Right cardiac atrium (tissue), 5 donors: ENCODE measurements around the gene CACYBP. TPM values are rescaled to one million over a fixed set of nuclear protein-coding genes. Genes with fewer than 3 reads are reported as not detected.

ENCODE experiments used
- ATAC-seq, 2 donors: fragments of 200-7000 bp; cut with Tn5 transposase; one replicate each; pipeline versions ENCODE4 v1.8.0 to v1.9.1; 2020; ENCODE audit warnings: moderate library complexity in 2 of 2, mild to moderate bottlenecking in 1 of 2
- DNase-seq, 3 donors: peaks; one replicate each; pipeline ENCODE4 v3.0.0-alpha.2; 2020
- H3K27ac ChIP-seq: one replicate; pipeline ENCODE4 v1.5.1; 2013; ENCODE audit warnings: mild to moderate bottlenecking, low read length, control low read depth, moderate library complexity
- H3K27me3 ChIP-seq: one replicate; pipeline ENCODE4 v1.6.1; 2013; ENCODE audit not compliant: control insufficient read depth, insufficient read depth
- H3K4me1 ChIP-seq: one replicate; pipeline ENCODE4 v1.6.1; 2013; ENCODE audit warnings: low read length; ENCODE audit not compliant: control insufficient read depth, insufficient read depth
- H3K4me3 ChIP-seq: one replicate; pipeline ENCODE4 v1.5.1; 2013; ENCODE audit warnings: low read length, control low read depth
- H3K9me3 ChIP-seq: one replicate; pipeline ENCODE4 v1.6.1; 2013; ENCODE audit warnings: low read length; ENCODE audit not compliant: control insufficient read depth
- WGBS: extraction: QIAGEN DNeasy Blood & Tissue Kit; methylation state at CpG from one replicate; pipeline ENCODE4 v1.1.7; 2013; 5-methylcytosine and 5-hydroxymethylcytosine counted together
- intact Hi-C, 4 donors: fragments of 100-400 bp; cut with DNase I; formaldehyde crosslinking; loops; one replicate each; pipeline versions ENCODE4 v1.11.0 to v1.14.0; 2022 to 2023
- polyA plus RNA-seq: library from polyadenylated mRNA; stranded (reverse); fragments of 200-250 nt; gene quantifications from one replicate; pipeline ENCODE4 v1.2.3, GENCODE V29; 2013
- total RNA-seq, 4 donors: library from RNA; stranded (reverse); fragmentation: NEBNext Ultra II Directional; extraction: Animal tissue kit (Norgen Biotek cat#: 25700); gene quantifications; one replicate each; pipeline ENCODE4 v1.2.1, GENCODE V29; 2021
- donor health status: healthy with polysubstance abuse.
- donor health status: DM: no; HTN: yes; CAD: no.
- donor health status: DM: no; HTN: no; CAD: no.
- donor health status: DM: no; HTN: yes; CAD: no; lungs with severe emphysema.
- donor health status: DM: yes; HTN: yes; CAD: no.

The CACYBP gene
- total and polyA plus RNA-seq, 5 donors, result 52.9 to 81.1 (median 72.9) TPM

- intact Hi-C loops, result no loop called here
- 56% methylated on average over 2 of the region's 2 CpGs for WGBS
- no peaks in the 10 kb centered on the region for H3K9me3 ChIP-seq
- H3K27me3 ChIP-seq, result no peaks in the 10 kb centered on the region
- H3K27ac ChIP-seq, result no peak overlapping the region
- ATAC-seq (no peak), DNase-seq (no peak)
- no peak overlapping the region for H3K4me3 ChIP-seq
- H3K4me1 ChIP-seq, result peaks cover 7% of the 10 kb centered on the region
Measured at GRCh38 chr1:174963529-174964125, 36.1 kb upstream of the CACYBP start.

DNA sequence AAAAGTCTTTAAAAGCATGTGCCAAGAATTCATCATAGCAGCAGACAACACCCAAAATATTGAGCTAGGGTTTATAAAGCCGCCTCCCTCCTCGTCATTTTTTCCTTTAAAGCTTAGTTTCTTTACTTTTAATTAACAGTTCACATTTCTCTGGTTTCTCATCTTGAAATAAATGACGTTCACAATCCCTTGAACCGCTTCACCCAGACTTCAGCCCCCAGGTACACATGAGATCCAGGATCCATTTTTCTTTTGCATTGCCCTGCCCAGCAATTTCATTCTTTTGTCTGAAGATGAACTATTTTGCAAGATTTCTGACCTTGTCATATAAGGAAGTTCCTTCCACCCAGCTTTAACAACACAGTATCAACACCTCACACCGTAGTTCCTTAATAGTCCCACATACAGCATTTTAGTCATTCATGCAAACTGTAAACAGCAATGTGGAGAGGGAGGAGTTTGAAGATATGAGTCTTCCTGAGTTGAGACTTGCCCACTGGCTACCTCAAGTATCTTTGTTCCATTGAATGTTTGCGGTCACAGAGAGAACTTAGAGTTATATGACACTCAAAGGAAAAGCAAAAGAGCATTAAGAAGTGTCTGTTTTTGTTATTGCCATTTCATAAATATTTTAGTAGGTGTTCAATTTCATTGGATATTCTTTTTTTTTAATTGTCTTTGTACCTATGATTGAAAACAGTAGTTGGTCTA lies 35.3 kb upstream of the CACYBP start:
- peak overlapping the region; percentile 70 for H3K27ac ChIP-seq
- WGBS, result 36% methylated on average over 6 of the region's 6 CpGs
- peaks cover 8% of the 10 kb centered on the region for H3K4me1 ChIP-seq
- H3K27me3 ChIP-seq, result no peaks in the 10 kb centered on the region
- intact Hi-C loops, result no loop called here
- DNase-seq (no peak), ATAC-seq (peak; percentile 76 to 77)
- H3K9me3 ChIP-seq, result no peaks in the 10 kb centered on the region
- H3K4me3 ChIP-seq, result no peak overlapping the region

DNA sequence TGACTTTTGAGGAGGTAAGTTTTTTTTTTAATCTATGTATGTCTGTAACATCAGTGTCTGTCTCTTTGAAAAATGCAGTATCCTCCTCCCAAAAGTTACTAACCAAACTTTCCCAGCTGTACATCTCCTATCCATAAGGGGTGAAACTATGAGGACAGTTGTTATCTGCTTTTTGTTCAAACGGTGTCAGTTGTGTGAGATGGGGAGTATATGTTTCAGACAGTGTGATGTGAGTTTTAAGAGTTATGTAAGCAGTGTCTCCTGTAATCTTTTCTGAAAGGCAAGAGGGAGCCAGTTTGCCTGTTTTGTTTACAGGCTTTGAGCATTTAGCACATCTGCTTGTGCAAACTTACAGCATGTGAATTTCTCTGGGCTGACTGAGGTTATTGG lies 34.8 kb upstream of the CACYBP start:
- peak overlapping the region; percentile 5 for H3K4me3 ChIP-seq
- H3K4me1 ChIP-seq, result peaks cover 8% of the 10 kb centered on the region
- ATAC-seq, result peak; percentile 28 to 38
- H3K9me3 ChIP-seq, result no peaks in the 10 kb centered on the region
- no peaks in the 10 kb centered on the region for H3K27me3 ChIP-seq
- H3K27ac ChIP-seq, result peak overlapping the region; percentile 77
- DNase-seq, result no peak
- intact Hi-C loops, result no loop called here
- WGBS, result 28% methylated on average over 1 of the region's 1 CpG

- ATAC-seq, result peak; percentile 45 to 56
- Histone ChIP-seq H3K4me1 (peaks cover 8% of the 10 kb centered on the region), H3K27me3 (no peaks in the 10 kb centered on the region)
Measured at GRCh38 chr1:174965362-174966007, 34.3 kb upstream of the CACYBP start.

GRCh38 chr1:174966008-174966572 lies 33.7 kb upstream of the CACYBP start:
- 40% methylated on average over 1 of the region's 1 CpG for WGBS
- H3K27me3 ChIP-seq, result no peaks in the 10 kb centered on the region
- peaks cover 8% of the 10 kb centered on the region for H3K4me1 ChIP-seq
- H3K9me3 ChIP-seq, result no peaks in the 10 kb centered on the region
- H3K4me3 ChIP-seq, result peak overlapping the region; percentile 5
- DNase-seq (no peak), ATAC-seq (no peak)
- no peak overlapping the region for H3K27ac ChIP-seq
- intact Hi-C loops, result no loop called here

More at GRCh38 chr1:174965362-174966007, 34.3 kb upstream of the CACYBP start:
- intact Hi-C loops, result no loop called here
- DNase-seq, result peak in 1 of 3 donors; percentile 39
- Histone ChIP-seq H3K27ac (peak overlapping the region; percentile 77), H3K4me3 (peak overlapping the region; percentile 5), H3K9me3 (no peaks in the 10 kb centered on the region)
- 28% methylated on average over 3 of the region's 3 CpGs for WGBS

DNA sequence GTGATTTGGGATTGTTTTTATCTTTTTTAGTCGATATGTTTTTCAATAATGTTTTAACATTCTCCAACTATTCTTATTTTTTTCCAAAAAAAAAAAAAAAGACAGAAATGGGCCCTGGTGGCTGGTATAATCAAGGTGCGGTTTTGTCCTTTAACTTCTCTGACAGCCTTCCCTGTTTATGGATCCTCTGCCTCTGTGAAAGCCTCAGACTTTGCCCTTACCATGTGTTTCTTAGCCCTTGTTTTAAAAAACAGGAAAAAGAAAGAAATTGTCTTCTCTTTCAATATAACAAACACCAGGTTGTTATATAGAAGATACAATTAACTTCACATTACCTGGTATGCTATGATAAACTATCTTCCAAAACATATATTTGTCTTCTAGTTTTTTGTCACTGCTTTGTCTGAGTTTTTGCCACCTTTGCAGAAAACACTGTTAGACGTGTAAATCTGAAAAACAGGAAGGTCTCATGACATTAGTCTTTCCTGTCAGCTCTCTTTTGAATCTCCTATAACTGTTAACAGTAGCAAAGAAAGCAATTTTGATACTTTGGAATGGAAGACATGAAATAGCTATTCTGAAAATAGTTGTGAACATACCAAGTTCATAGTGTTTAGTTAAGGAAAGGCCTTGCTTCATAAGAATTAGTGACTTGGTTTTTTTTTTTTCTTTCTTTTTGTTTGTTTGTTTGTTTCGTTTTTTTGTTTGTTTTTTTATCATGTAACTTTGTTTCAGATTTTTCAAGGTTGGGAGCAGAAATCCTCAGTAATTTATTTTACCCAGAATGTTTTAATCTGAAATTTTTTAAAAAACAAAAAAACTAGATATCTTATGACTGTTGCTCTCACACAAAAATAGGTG lies 31.7 kb upstream of the CACYBP start:
- H3K9me3 ChIP-seq, result no peaks in the 10 kb centered on the region
- ATAC-seq (no peak), DNase-seq (no peak)
- H3K27me3 ChIP-seq, result no peaks in the 10 kb centered on the region
- no peak overlapping the region for H3K27ac ChIP-seq
- no peak overlapping the region for H3K4me3 ChIP-seq
- intact Hi-C loops, result no loop called here
- peaks cover 8% of the 10 kb centered on the region for H3K4me1 ChIP-seq
- 69% methylated on average over 4 of the region's 4 CpGs for WGBS

GRCh38 chr1:174968750-174969244 lies 30.9 kb upstream of the CACYBP start:
- no peak for ATAC-seq

DNA sequence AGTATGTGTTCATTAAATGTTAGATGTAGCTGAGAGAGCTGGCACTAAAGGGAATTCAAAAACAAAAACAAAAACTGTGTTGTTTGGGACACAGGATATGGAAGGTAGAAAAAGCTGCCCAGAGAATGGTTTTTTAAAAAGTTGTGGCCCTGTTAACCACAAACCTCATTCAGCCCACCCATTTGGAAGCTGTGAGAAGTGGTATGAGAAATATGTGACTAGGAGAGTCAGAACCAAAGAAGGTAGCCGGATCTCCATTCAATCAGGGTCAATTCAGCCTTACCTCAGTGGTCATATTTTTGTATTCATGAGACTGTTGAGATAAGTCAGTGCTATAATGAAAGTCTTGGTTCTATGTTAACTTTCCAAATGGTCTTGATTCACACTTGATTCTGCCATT lies 29.8 kb upstream of the CACYBP start:
- Histone ChIP-seq H3K27ac (no peak overlapping the region), H3K27me3 (no peaks in the 10 kb centered on the region), H3K4me1 (peaks cover 8% of the 10 kb centered on the region), H3K4me3 (no peak overlapping the region), H3K9me3 (no peaks in the 10 kb centered on the region)
- no peak for DNase-seq
- intact Hi-C loops, result no loop called here
- no peak for ATAC-seq
- 96% methylated on average over 1 of the region's 1 CpG for WGBS

More at GRCh38 chr1:174968750-174969244, 30.9 kb upstream of the CACYBP start:
- Histone ChIP-seq H3K4me3 (no peak overlapping the region), H3K9me3 (no peaks in the 10 kb centered on the region), H3K27ac (no peak overlapping the region), H3K27me3 (no peaks in the 10 kb centered on the region), H3K4me1 (peaks cover 8% of the 10 kb centered on the region)
- WGBS, result 79% methylated on average over 5 of the region's 5 CpGs
- intact Hi-C loops, result no loop called here
- no peak for DNase-seq

DNA sequence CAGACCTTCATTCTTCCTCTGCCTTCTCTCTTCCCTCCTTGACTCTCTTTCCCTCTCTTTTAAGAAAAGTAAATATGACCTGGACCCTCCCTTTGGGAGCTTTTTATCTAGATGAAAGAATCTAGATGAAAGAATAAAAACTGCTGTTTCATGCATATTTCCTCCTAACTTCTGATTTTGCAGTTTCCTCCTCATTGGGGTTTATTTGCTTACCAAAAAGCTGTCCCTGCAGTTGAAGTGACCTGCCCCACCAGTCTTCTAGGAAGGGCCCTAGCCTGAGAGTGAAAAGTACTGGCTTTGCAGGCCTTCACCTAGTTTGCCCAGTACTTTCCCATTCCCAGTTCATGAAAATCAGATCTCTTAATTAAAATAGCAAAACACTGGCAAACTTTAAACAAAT lies 28.3 kb upstream of the CACYBP start:
- ATAC-seq (no peak), DNase-seq (no peak)
- Histone ChIP-seq H3K27me3 (no peaks in the 10 kb centered on the region), H3K9me3 (no peaks in the 10 kb centered on the region), H3K27ac (no peak overlapping the region), H3K4me3 (no peak overlapping the region), H3K4me1 (peaks cover 5% of the 10 kb centered on the region)
- intact Hi-C loops, result no loop called here

DNA sequence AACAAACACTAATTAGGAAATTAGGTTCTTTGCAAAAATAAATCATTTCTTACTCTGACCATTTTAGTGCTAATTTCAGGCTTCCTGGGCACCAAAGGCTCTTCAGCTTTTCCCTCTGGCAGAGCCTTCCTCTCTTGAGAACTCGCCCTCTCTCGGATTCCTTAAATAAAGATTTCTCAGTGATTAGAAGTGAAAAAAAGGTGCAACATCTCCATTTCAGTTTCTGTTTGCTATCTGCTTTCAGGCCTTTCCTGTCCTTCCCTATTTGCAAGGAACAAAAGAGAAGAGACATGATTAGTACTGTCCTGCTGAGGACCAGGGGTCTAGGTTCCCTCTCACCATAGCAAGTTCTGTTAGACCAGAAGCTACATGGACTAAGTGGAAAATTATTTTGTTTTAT lies 27.8 kb upstream of the CACYBP start:
- Histone ChIP-seq H3K4me3 (no peak overlapping the region), H3K4me1 (peaks cover 4% of the 10 kb centered on the region), H3K9me3 (no peaks in the 10 kb centered on the region), H3K27me3 (no peaks in the 10 kb centered on the region), H3K27ac (no peak overlapping the region)
- intact Hi-C loops, result no loop called here
- 74% methylated on average over 2 of the region's 2 CpGs for WGBS
- ATAC-seq (no peak), DNase-seq (no peak)
